OCI-LY1 (cell line): ENCODE measurements around the gene ZMIZ2.

Experiments used
- EZH2 ChIP-seq: fragments of 200-600 bp; sonication (generic), shearing (Covaris generic); IDR thresholded peaks from 2 replicates; pipeline ENCODE4 v1.8.0; 2017; ENCODE audit warnings: borderline replicate concordance, mixed run types, mild to moderate bottlenecking, antibody characterized with exemption, low read length, moderate library complexity, mixed read lengths
- TF ChIP-seq, protein P1 (sequence below): fragments of 200-600 bp; sonication (generic), shearing (Covaris generic); IDR thresholded peaks from 2 replicates; pipeline ENCODE4 v1.5.1; 2017; ENCODE audit warnings: mild to moderate bottlenecking, antibody characterized with exemption, low read length, moderate library complexity, mixed read lengths

DNA sequence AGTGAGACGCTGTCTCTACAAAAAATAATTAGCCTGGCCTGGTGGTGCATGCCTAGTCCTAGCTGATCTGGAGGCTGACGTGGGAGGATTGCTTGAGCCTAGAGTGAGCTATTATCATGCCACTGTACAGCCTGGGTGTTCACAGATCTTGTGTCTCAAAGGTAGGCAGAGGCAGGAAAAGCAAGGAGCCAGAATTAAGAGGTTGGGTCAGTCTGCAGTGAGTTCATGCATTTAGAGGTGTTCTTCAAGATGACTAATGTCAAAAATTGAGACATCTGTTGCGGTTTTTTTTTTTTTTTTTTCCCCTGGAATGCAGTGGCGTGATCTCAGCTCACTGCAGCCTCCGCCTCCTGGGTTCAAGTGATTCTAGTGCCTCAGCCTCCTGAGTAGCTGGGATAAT lies 53.2 kb downstream of the ZMIZ2 start:
- TF ChIP-seq, protein P1, sequence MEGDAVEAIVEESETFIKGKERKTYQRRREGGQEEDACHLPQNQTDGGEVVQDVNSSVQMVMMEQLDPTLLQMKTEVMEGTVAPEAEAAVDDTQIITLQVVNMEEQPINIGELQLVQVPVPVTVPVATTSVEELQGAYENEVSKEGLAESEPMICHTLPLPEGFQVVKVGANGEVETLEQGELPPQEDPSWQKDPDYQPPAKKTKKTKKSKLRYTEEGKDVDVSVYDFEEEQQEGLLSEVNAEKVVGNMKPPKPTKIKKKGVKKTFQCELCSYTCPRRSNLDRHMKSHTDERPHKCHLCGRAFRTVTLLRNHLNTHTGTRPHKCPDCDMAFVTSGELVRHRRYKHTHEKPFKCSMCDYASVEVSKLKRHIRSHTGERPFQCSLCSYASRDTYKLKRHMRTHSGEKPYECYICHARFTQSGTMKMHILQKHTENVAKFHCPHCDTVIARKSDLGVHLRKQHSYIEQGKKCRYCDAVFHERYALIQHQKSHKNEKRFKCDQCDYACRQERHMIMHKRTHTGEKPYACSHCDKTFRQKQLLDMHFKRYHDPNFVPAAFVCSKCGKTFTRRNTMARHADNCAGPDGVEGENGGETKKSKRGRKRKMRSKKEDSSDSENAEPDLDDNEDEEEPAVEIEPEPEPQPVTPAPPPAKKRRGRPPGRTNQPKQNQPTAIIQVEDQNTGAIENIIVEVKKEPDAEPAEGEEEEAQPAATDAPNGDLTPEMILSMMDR, result no peak
- TF ChIP-seq EZH2, result no peak
